NT2/D1 (cell line): ENCODE measurements around the gene PDGFD.

Source experiments
- SUZ12 ChIP-seq: IDR thresholded peaks from 2 replicates; pipeline ENCODE4 v1.6.1; 2011; ENCODE audit not compliant: insufficient read length, insufficient read depth; ENCODE audit errors: extremely low read depth
- YY1 ChIP-seq: IDR thresholded peaks from 2 replicates; pipeline ENCODE4 v1.6.1; 2011; ENCODE audit not compliant: insufficient read length, insufficient read depth

- TF ChIP-seq YY1, result no peak
- no peak for TF ChIP-seq SUZ12
Observed at GRCh38 chr11:104075706-104076105, 88.2 kb downstream of the PDGFD start.
